AG09309 (cell line): Measurements from ENCODE around the gene SCGB1D2.
"Not testable (repeated sequence)": the region's sequence is repeated elsewhere in the genome, so short reads cannot be mapped to it uniquely, and the experiment has no call there.

ENCODE experiments used
- DNase-seq: peaks from one replicate; pipeline ENCODE4 v3.0.0-alpha.2; 2010; ENCODE audit warnings: low read depth
- H3K4me3 ChIP-seq: 2 replicates; pipeline ENCODE4 v1.5.1; 2011; ENCODE audit warnings: mild to moderate bottlenecking, low read depth, low read length, moderate library complexity; ENCODE audit not compliant: control insufficient read depth
- CTCF ChIP-seq: IDR thresholded peaks from 2 replicates; pipeline ENCODE4 v1.5.1; 2011; ENCODE audit warnings: mild to moderate bottlenecking, low read depth, low read length, inconsistent platforms; ENCODE audit not compliant: insufficient read depth, control insufficient read depth; ENCODE audit errors: missing control alignments

The SCGB1D2 gene

DNA sequence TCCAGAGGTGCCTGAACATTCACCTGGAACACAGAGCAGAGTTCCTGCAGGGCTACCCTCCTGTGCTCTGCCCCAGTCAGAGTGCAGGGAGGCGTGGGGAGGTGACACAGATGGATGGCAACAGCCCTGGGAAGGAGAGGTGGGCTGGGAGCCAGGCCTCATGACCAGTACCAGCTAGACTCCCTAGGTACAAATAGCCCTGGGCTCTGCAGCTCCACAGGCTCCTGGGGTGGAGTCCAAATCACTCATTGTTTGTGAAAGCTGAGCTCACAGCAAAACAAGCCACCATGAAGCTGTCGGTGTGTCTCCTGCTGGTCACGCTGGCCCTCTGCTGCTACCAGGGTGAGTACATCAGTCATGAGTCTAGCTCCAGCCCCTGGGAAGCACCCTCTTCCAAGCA is at the start of gene SCGB1D2:
SCGB1D2 (plus strand) TSS at position 219 of the 400 bp plus-strand sequence; CDS start at position 288, 69 bp downstream.
- DNase-seq = no peak

GRCh38 chr11:62193952-62194351 is 48.1 kb upstream of the SCGB1D2 start:
- DNase-seq = no peak

More for the DNA sequence above, at the start of gene SCGB1D2:
- H3K4me3 ChIP-seq = no peak within 1 kb of the TSS
- TF ChIP-seq CTCF = no peak

DNA sequence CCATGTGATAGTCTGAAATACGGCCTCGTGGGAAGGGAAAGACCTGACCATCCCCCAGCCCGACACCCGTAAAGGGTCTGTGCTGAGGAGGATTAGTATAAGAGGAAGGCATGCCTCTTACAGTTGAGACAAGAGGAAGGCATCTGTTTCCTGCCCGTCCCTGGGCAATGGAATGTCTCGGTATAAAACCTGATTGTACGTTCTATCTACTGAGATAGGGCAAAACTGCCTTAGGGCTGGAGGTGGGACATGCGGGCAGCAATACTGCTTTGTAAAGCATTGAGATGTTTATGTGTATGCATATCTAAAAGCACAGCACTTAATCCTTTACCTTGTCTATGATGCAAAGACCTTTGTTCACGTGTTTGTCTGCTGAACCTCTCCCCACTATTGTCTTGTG is 47.0 kb upstream of the SCGB1D2 start:
- not testable (repeated sequence) for H3K4me3 ChIP-seq, DNase-seq

More at GRCh38 chr11:62193952-62194351, 48.1 kb upstream of the SCGB1D2 start:
- no peak for TF ChIP-seq CTCF
- no peak overlapping the region for H3K4me3 ChIP-seq

DNA sequence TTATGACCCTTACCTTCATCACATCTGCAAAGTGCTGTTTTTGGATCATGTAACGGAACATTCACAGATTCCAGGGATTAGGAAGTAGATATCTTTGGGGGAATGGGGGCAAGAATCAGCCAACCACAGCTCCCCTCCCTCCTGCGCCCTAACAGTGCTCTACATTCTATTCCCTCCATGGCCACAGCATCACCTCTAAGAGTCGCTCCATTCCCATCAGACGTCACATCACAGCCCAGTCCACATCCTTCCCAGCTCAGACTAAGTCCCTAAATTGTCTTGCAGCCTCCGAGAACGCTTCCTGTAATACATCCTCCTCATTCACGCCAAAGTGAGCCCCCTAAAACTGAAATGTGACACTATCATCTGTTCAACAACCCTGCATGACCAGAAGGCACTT is 46.1 kb upstream of the SCGB1D2 start:
- H3K4me3 ChIP-seq = no peak overlapping the region
- no peak for DNase-seq
- TF ChIP-seq CTCF = no peak

- H3K4me3 ChIP-seq, DNase-seq: not testable (repeated sequence)
These were observed 44.6 kb upstream of the SCGB1D2 start for GRCh38 chr11:62197400-62197799.

- no peak for TF ChIP-seq CTCF
- no peak overlapping the region for H3K4me3 ChIP-seq
- no peak for DNase-seq
These were observed 40.7 kb upstream of the SCGB1D2 start for GRCh38 chr11:62201376-62201775.

GRCh38 chr11:62202910-62203309 is 39.1 kb upstream of the SCGB1D2 start:
- DNase-seq = no peak
- H3K4me3 ChIP-seq = no peak overlapping the region
- no peak for TF ChIP-seq CTCF

DNA sequence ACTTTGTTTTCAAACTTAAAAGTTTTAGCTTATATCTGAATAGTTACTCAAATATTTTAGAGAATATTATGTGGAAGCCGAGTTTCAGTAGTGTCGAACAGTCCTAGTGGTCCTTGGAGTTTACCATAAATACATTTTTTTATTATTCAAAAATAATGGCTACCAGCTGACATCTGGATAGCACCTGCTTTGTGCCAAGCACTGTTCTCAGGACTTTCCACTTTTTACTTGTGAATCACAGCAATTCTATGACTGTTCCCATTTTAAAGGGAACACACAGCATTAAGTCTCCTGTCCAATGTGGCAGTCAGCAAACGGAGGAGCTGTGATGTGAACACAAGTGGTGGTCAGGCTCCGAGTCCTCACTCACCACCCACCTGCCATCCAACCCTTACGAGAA is 37.6 kb upstream of the SCGB1D2 start:
- no peak for DNase-seq
- no peak for TF ChIP-seq CTCF
- H3K4me3 ChIP-seq = no peak overlapping the region
